GM23248 (cell line): Measurements from ENCODE around the gene LRRC53. TPM values are rescaled to one million over a fixed set of nuclear protein-coding genes. Genes with fewer than 3 reads are reported as not detected.

ENCODE experiments used
- DNase-seq: peaks from one replicate; pipeline ENCODE4 v3.0.0-alpha.2; 2015
- H2AFZ ChIP-seq: fragments of 200-600 bp; sonication (generic); 2 replicates; pipeline ENCODE4 v1.6.1; 2016; ENCODE audit warnings: antibody characterized with exemption
- H3F3A ChIP-seq: fragments of 200-600 bp; sonication (generic); 2 replicates; pipeline ENCODE4 v1.6.1; 2016; ENCODE audit warnings: mild to moderate bottlenecking, antibody characterized with exemption, mixed run types; ENCODE audit not compliant: insufficient read depth
- H3K27ac ChIP-seq: fragments of 200-600 bp; sonication (generic); 2 replicates; pipeline ENCODE4 v1.5.1; 2016; ENCODE audit warnings: mild to moderate bottlenecking
- H3K27me3 ChIP-seq: fragments of 200-600 bp; sonication (generic); replicated peaks from 2 replicates; pipeline ENCODE4 v1.6.1; 2016; ENCODE audit warnings: mild to moderate bottlenecking; ENCODE audit not compliant: insufficient read depth
- H3K36me3 ChIP-seq: fragments of 200-600 bp; sonication (generic); 2 replicates; pipeline ENCODE4 v1.6.1; 2016; ENCODE audit warnings: low read depth, mild to moderate bottlenecking
- H3K4me1 ChIP-seq: fragments of 200-600 bp; sonication (generic); 2 replicates; pipeline ENCODE4 v1.6.1; 2016; ENCODE audit warnings: mild to moderate bottlenecking; ENCODE audit not compliant: insufficient read depth
- H3K4me2 ChIP-seq: fragments of 200-600 bp; sonication (generic); one replicate; pipeline ENCODE4 v1.6.1; 2016; ENCODE audit warnings: mild to moderate bottlenecking; ENCODE audit not compliant: unreplicated experiment
- H3K4me3 ChIP-seq: fragments of 200-600 bp; sonication (generic); 2 replicates; pipeline ENCODE4 v1.5.1; 2016; ENCODE audit warnings: mild to moderate bottlenecking
- H3K79me2 ChIP-seq: fragments of 200-600 bp; sonication (generic); 2 replicates; pipeline ENCODE4 v1.6.1; 2016; ENCODE audit warnings: mild to moderate bottlenecking; ENCODE audit not compliant: insufficient read depth
- H3K9ac ChIP-seq: fragments of 200-600 bp; sonication (generic); 2 replicates; pipeline ENCODE4 v1.6.1; 2016; ENCODE audit warnings: mild to moderate bottlenecking
- H3K9me2 ChIP-seq: fragments of 200-600 bp; sonication (generic); 2 replicates; pipeline ENCODE4 v1.6.1; 2016; ENCODE audit warnings: mixed run types, mild to moderate bottlenecking, moderate library complexity; ENCODE audit not compliant: insufficient read depth
- H3K9me3 ChIP-seq: fragments of 200-600 bp; sonication (generic); one replicate; pipeline ENCODE4 v1.6.1; 2017; ENCODE audit warnings: low read depth
- H4K20me1 ChIP-seq: fragments of 200-600 bp; sonication (generic); 2 replicates; pipeline ENCODE4 v1.6.0; 2016; ENCODE audit not compliant: insufficient read depth
- EZH2 ChIP-seq: fragments of 200-600 bp; sonication (generic); IDR thresholded peaks from 2 replicates; pipeline ENCODE4 v1.6.1; 2018; ENCODE audit warnings: antibody characterized with exemption, mild to moderate bottlenecking; ENCODE audit not compliant: insufficient read depth, poor library complexity, severe bottlenecking
- EZH2phosphoT487 ChIP-seq: fragments of 200-600 bp; sonication (generic); IDR thresholded peaks from 2 replicates; pipeline ENCODE4 v1.6.1; 2018; ENCODE audit warnings: antibody characterized with exemption, moderate library complexity, mild to moderate bottlenecking, low read depth; ENCODE audit not compliant: insufficient read depth
- WGBS, 2 experiments: methylation state at CpG; one replicate each; pipeline ENCODE4 v1.1.6; 2015 to 2017; ENCODE audit warnings: low lambda C conversion rate in 2 of 2, low coverage in 1 of 2; ENCODE audit errors: missing lambda C conversion rate in 2 of 2; 5-methylcytosine and 5-hydroxymethylcytosine counted together
- in situ Hi-C: fragments of 300-500 bp; cut with MboI; formaldehyde crosslinking; loops from 2 replicates; pipeline ENCODE4 v1.15.0; 2020
- polyA plus RNA-seq: library from polyadenylated mRNA; unstranded; fragments of >200 nt; fragmentation: Nextera tagmentation; extraction: Ambion mirVana; gene quantifications from 2 replicates; pipeline ENCODE4 v1.2.1, GENCODE V29; 2016
- total RNA-seq: library from RNA; depleted of rRNA; stranded (reverse); fragments of >200 nt; shearing (Covaris generic); gene quantifications from 2 replicates; pipeline ENCODE4 v1.2.3, GENCODE V29; 2014

LRRC53 gene
- total and polyA plus RNA-seq, 2 experiments from 2014 or later = not detected

DNA sequence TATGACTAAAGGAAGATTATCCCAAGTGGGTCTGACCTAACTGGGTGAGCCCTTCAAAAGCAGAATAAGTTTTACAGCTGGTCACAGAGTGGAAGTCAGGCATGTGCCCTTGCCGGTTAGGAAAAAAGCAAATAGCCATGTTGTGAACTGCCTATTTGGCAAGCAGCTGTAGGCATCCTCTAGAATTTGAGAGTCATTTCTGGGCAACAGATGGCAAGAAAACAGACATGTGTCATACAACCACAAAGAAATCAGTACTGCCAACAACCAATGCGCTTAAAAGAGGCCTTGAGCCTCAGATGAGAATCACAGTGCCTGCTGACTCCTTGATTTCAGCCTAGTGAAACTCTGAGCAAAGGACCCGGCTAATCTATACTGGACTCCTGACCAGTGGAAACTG lies 26.8 kb downstream of the LRRC53 start:
- no peaks in the 10 kb centered on the region for H3F3A ChIP-seq
- H3K79me2 ChIP-seq = no peaks in the 10 kb centered on the region
- H3K4me1 ChIP-seq = no peaks in the 10 kb centered on the region
- TF ChIP-seq EZH2 = no peak
- no peak for TF ChIP-seq EZH2phosphoT487
- H4K20me1 ChIP-seq = no peaks in the 10 kb centered on the region
- no peaks in the 10 kb centered on the region for H3K9me3 ChIP-seq
- in situ Hi-C loops = no loop called here
- no peaks in the 10 kb centered on the region for H3K27me3 ChIP-seq
- no peak overlapping the region for H3K9ac ChIP-seq
- no peak overlapping the region for H2AFZ ChIP-seq
- H3K27ac ChIP-seq = no peak overlapping the region
- no peak for DNase-seq
- WGBS, 2 experiments = 11% methylated on average over 3 of the region's 3 CpGs
- H3K9me2 ChIP-seq = no peaks in the 10 kb centered on the region
- no peaks in the 10 kb centered on the region for H3K36me3 ChIP-seq
- H3K4me3 ChIP-seq = no peak overlapping the region
- H3K4me2 ChIP-seq = no peak overlapping the region

DNA sequence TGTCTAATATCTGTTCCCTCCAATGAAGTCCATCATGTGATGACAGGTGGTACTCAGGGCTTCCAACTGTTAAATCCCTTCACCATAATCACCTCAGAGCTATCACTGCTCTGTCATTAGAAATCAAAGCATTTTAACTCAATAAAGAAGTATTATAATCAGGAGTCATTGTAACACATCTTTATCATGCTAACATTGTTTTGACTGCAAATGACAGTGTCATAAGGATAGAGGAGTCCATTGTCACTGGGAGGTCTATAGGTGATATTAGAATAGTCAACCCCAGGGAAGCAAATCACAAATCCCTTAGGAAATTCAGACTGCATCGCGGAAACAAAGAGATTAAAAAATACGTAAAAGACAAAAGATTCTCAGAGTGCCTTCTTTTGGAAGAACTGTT lies 30.8 kb downstream of the LRRC53 start:
- Histone ChIP-seq H3K4me3 (no peak overlapping the region), H3K4me1 (no peaks in the 10 kb centered on the region), H2AFZ (no peak overlapping the region), H3K27me3 (no peaks in the 10 kb centered on the region), H3K9me2 (no peaks in the 10 kb centered on the region), H3K27ac (no peak overlapping the region), H3K36me3 (no peaks in the 10 kb centered on the region), H3K9ac (no peak overlapping the region), H3K4me2 (no peak overlapping the region), H3K79me2 (no peaks in the 10 kb centered on the region), H4K20me1 (no peaks in the 10 kb centered on the region), H3K9me3 (no peaks in the 10 kb centered on the region), H3F3A (no peaks in the 10 kb centered on the region)
- no peak for DNase-seq
- TF ChIP-seq EZH2phosphoT487 (no peak), EZH2 (no peak)
- in situ Hi-C loops = no loop called here
- 59 to 73% methylated on average over 3 of the region's 3 CpGs for WGBS, 2 experiments

DNA sequence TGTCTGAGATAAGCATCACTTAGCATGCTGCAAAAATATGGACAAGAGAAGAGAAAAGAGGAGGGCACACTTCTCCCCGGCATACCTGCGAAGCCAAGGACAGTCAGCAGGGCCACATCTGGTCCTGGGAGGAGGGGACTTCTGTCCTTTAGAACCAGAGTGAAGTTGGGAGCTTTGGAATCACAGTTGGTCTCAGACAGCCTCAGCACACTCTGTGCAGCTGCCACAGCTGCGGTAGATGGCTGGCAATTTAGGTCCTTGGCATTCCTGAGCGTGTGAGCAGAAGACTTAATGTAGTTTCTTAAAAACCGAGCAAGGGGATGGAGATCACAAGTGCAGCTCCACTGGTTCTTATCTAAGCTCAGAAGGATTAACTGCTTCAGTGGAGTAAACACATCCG lies 32.3 kb downstream of the LRRC53 start:
- DNase-seq = no peak
- no peaks in the 10 kb centered on the region for H4K20me1 ChIP-seq
- H3F3A ChIP-seq = no peaks in the 10 kb centered on the region
- no peaks in the 10 kb centered on the region for H3K4me1 ChIP-seq
- H3K79me2 ChIP-seq = no peaks in the 10 kb centered on the region
- WGBS, 2 experiments = 41 to 49% methylated on average over 6 of the region's 6 CpGs
- no peak overlapping the region for H3K4me2 ChIP-seq
- H3K27ac ChIP-seq = no peak overlapping the region
- no peak overlapping the region for H2AFZ ChIP-seq
- H3K9ac ChIP-seq = no peak overlapping the region
- H3K9me3 ChIP-seq = no peaks in the 10 kb centered on the region
- no peak overlapping the region for H3K4me3 ChIP-seq
- no peaks in the 10 kb centered on the region for H3K27me3 ChIP-seq
- TF ChIP-seq EZH2phosphoT487 (no peak), EZH2 (no peak)
- no peaks in the 10 kb centered on the region for H3K36me3 ChIP-seq
- in situ Hi-C loops = no loop called here
- no peaks in the 10 kb centered on the region for H3K9me2 ChIP-seq

DNA sequence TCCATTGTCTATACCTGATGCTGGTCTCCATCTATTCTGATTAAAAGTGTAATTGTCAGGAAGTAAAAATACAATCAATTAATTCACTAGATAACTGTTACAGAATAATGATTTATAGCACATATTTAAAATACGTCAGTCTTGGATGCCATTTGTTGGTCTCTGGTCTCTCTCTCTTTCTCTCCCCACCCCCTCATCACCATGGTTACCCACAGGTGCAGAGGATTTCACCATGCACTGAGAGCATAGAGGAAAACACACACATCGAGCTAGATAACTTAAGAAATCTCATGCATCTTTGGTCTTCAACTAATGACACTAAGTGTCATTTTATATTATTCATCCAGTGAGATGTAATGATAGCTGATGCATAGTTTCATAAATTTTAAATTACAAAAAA lies 33.4 kb downstream of the LRRC53 start:
- H3K27me3 ChIP-seq = no peaks in the 10 kb centered on the region
- no peak overlapping the region for H3K4me3 ChIP-seq
- in situ Hi-C loops = no loop called here

DNA sequence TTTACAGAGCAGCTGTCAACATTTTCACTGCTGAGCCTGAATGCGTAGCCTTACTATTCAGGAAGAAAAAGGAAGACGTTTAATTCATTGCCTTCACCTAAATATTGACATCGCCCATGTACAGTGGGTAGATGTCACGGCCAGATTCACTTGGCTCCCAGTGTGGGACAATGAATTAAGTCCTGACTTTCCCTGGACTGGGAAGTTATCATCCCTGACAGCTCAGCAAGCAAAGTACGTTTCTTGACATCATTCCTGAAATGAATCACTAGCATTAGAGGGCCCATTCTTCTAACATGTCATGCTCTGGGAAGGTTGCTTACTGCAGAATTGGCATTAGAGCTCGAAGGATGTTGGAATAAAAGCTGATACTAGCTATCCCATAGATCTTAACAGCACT lies 37.8 kb downstream of the LRRC53 start:
- Histone ChIP-seq H3K79me2 (no peaks in the 10 kb centered on the region), H3K4me2 (no peak overlapping the region), H3K9ac (no peak overlapping the region), H3K36me3 (no peaks in the 10 kb centered on the region), H4K20me1 (no peaks in the 10 kb centered on the region), H3F3A (no peaks in the 10 kb centered on the region), H3K4me3 (no peak overlapping the region), H3K27ac (no peak overlapping the region), H3K9me3 (no peaks in the 10 kb centered on the region), H3K9me2 (no peaks in the 10 kb centered on the region), H3K27me3 (no peaks in the 10 kb centered on the region; the same call in 1 of the 2 replicates), H3K4me1 (no peaks in the 10 kb centered on the region), H2AFZ (no peak overlapping the region)
- WGBS, 2 experiments = 55 to 61% methylated on average over 6 of the region's 6 CpGs
- TF ChIP-seq EZH2phosphoT487 = no peak
- TF ChIP-seq EZH2 = no peak
- in situ Hi-C loops = no loop called here
- no peak for DNase-seq

More for the DNA sequence above, 33.4 kb downstream of the LRRC53 start:
- TF ChIP-seq EZH2phosphoT487 (no peak), EZH2 (no peak)
- no peak overlapping the region for H2AFZ ChIP-seq
- no peak overlapping the region for H3K4me2 ChIP-seq
- no peaks in the 10 kb centered on the region for H3K4me1 ChIP-seq
- no peaks in the 10 kb centered on the region for H3F3A ChIP-seq
- WGBS, 2 experiments = 23 to 27% methylated on average over 2 of the region's 2 CpGs
- H3K9me2 ChIP-seq = no peaks in the 10 kb centered on the region
- no peak overlapping the region for H3K9ac ChIP-seq
- H3K27ac ChIP-seq = no peak overlapping the region
- H3K36me3 ChIP-seq = no peaks in the 10 kb centered on the region
- no peaks in the 10 kb centered on the region for H3K9me3 ChIP-seq
- H3K79me2 ChIP-seq = no peaks in the 10 kb centered on the region
- no peak for DNase-seq
- H4K20me1 ChIP-seq = no peaks in the 10 kb centered on the region
